Esophagus muscularis mucosa (tissue), 4 donors: ENCODE measurements around the gene F7. TPM values are rescaled to one million over a fixed set of nuclear protein-coding genes. Genes with fewer than 3 reads are reported as not detected.

Source experiments
- DNase-seq: peaks from one replicate; pipeline ENCODE4 v3.0.0-alpha.2; 2017; ENCODE audit errors: extremely low spot score
- H3K27ac ChIP-seq, 4 donors: fragments of 200-600 bp; sonication (generic); replicated peaks in 1 of 4; 1 replicate in 3 of 4; 2 replicates in 1 of 4; pipeline ENCODE4 v1.5.1; 2016 to 2019; ENCODE audit warnings: mild to moderate bottlenecking in 1 of 4
- H3K27me3 ChIP-seq, 4 donors: fragments of 200-600 bp; sonication (generic); one replicate each; pipeline versions ENCODE4 v1.5.1 to v1.6.0; 2016 to 2019
- H3K36me3 ChIP-seq, 4 donors: fragments of 200-600 bp; sonication (generic); one replicate each; pipeline ENCODE4 v1.5.1; 2016 to 2019
- H3K4me1 ChIP-seq, 4 donors: fragments of 200-600 bp; sonication (generic); one replicate each; pipeline ENCODE4 v1.5.1; 2016 to 2019
- H3K4me3 ChIP-seq, 4 donors: fragments of 200-600 bp; sonication (generic); 1 replicate in 2 of 4; 2 replicates in 2 of 4; pipeline ENCODE4 v1.5.1; 2016 to 2019; ENCODE audit warnings: mild to moderate bottlenecking in 4 of 4, moderate library complexity in 1 of 4
- H3K9me3 ChIP-seq, 4 donors: fragments of 200-600 bp; sonication (generic); 1 replicate in 3 of 4; 2 replicates in 1 of 4; pipeline ENCODE4 v1.5.1; 2016 to 2019
- CTCF ChIP-seq, 3 experiments: fragments of 200-600 bp in 2 of 3; fragments of 450-650 bp in 1 of 3; sonication (generic) in 2 of 3; IDR thresholded peaks; one replicate each; pipeline ENCODE4 v1.5.1; 2017 to 2019; ENCODE audit warnings: antibody characterized with exemption in 3 of 3, mild to moderate bottlenecking in 2 of 3, moderate library complexity in 1 of 3
- EP300 ChIP-seq: sonication (generic); formaldehyde crosslinking; IDR thresholded peaks from one replicate; pipeline ENCODE4 v1.6.1; 2017; ENCODE audit warnings: antibody characterized with exemption
- POLR2A ChIP-seq: fragments of 450-650 bp; IDR thresholded peaks from one replicate; pipeline ENCODE4 v1.6.1; 2017; ENCODE audit warnings: antibody characterized with exemption, moderate library complexity, mild to moderate bottlenecking, low read depth
- POLR2AphosphoS5 ChIP-seq, 2 donors: sonication (generic); formaldehyde crosslinking; IDR thresholded peaks; one replicate each; pipeline ENCODE4 v1.6.1; 2017; ENCODE audit warnings: antibody characterized with exemption in 2 of 2
- WGBS: methylation state at CpG from one replicate; pipeline ENCODE4 v1.1.5; 2018; 5-methylcytosine and 5-hydroxymethylcytosine counted together
- intact Hi-C: fragments of 100-400 bp; cut with DNase I; formaldehyde crosslinking; loops from one replicate; pipeline ENCODE4 v1.15.1; 2023
- total RNA-seq, 4 donors: library from RNA; depleted of rRNA; stranded (reverse); fragments of >200 nt; gene quantifications; one replicate each; pipeline versions ENCODE4 v1.1.0 to v1.2.1, GENCODE V29; 2016

F7 gene
- total RNA-seq, 4 donors from 2014 or later, result 0.66 to 1.6 TPM; not detected in 2

- no peak for DNase-seq
- H3K4me3 ChIP-seq, result no peak overlapping the region
- H3K4me1 ChIP-seq, result no peaks in the 10 kb centered on the region
- peaks cover 0 to 90% (median 23%) of the 10 kb centered on the region in 4 donors for H3K36me3 ChIP-seq
- H3K9me3 ChIP-seq, result peaks cover 0 to 6% (median 0%) of the 10 kb centered on the region in 4 donors
- no peak for TF ChIP-seq POLR2A
- TF ChIP-seq CTCF (IDR thresholded peaks at IDR 0.05), result no peak
- TF ChIP-seq POLR2AphosphoS5 (IDR thresholded peaks at IDR 0.05), result no peak
- no peak for TF ChIP-seq EP300
- intact Hi-C loops, result no loop called here
- 98% methylated on average over 15 of the region's 22 CpGs for WGBS
- no peak overlapping the region for H3K27ac ChIP-seq
- peaks cover 0 to 13% (median 0%) of the 10 kb centered on the region in 4 donors for H3K27me3 ChIP-seq
Observed at GRCh38 chr13:113074876-113075275, 30.7 kb upstream of the F7 start.

DNA sequence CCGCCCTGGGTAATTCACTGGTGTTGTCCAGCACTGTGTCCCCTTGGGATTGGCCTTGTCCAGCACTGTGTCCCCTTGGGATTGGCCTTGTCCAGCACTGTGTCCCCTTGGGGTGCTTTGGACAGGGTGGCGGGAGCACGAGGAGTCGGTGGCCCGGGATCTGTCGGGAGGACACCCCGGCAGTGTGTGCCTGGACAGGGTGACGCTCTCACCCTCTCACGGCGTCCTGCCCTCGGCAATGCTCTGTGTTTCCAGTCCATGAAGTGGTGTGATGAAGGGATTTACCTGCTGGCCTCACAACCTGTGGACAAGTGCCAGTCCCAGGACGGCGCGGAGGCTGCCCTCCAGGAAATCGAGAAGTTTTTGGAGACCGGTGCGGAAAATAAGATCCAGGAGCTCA, 29.9 kb upstream of the F7 start:
- Histone ChIP-seq H3K4me3 (no peak overlapping the region), H3K9me3 (peaks cover 0 to 6% (median 0%) of the 10 kb centered on the region in 4 donors), H3K36me3 (peaks cover 0 to 89% (median 20%) of the 10 kb centered on the region in 4 donors), H3K27me3 (peaks cover 0 to 20% (median 0%) of the 10 kb centered on the region in 4 donors), H3K27ac (no peak overlapping the region), H3K4me1 (no peaks in the 10 kb centered on the region)
- TF ChIP-seq POLR2A (no peak), CTCF (IDR thresholded peaks at IDR 0.05) (no peak), EP300 (no peak)
- DNase-seq, result no peak
- intact Hi-C loops, result no loop called here
- WGBS, result 97% methylated on average over 14 of the region's 17 CpGs

DNA sequence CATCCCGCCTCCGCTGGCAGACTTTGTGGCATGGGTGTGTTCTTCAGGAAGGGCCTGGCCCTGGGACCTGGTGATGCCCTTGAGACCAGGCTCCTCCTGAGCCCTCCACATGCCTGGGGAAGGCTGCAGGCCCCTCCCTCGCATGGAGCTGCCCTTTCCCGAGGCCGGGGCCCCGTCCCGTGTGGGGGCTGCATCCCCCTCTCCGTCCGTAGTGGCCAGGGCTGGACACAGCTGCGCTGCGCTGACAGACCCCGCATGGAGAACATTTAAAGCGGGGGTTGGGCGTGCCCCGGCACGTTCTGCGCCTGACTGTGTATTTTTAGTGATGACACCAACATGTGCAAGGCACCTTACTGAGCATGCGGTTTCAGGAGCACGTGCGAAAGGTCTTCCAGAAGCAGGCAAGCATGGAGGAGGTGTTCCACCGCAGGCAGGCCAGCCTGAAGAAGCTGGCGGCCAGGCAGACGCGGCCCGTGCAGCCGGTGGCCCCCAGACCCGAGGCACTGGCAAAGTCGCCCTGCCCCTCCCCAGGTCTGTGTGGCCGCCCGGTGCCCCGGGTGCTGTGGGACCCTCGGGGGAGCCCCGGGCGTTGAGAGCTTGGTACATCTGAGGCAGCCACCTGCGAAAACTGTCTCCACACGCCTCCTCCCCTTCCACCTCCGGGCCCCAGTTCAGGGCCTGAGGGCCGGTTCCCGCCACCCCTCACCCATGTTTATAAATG, 28.8 kb upstream of the F7 start:
- peaks cover 0 to 5% (median 0%) of the 10 kb centered on the region in 4 donors for H3K9me3 ChIP-seq
- no peak for DNase-seq
- TF ChIP-seq POLR2A (no peak), EP300 (no peak), CTCF (IDR thresholded peaks at IDR 0.05) (no peak), POLR2AphosphoS5 (IDR thresholded peaks at IDR 0.05) (no peak)
- peaks cover 0 to 89% (median 24%) of the 10 kb centered on the region in 4 donors for H3K36me3 ChIP-seq
- no peaks in the 10 kb centered on the region for H3K4me1 ChIP-seq
- no peak overlapping the region for H3K27ac ChIP-seq
- WGBS, result 91% methylated on average over 26 of the region's 39 CpGs
- H3K4me3 ChIP-seq, result no peak overlapping the region
- intact Hi-C loops, result no loop called here
- H3K27me3 ChIP-seq, result peaks cover 0 to 26% (median 0%) of the 10 kb centered on the region in 4 donors

DNA sequence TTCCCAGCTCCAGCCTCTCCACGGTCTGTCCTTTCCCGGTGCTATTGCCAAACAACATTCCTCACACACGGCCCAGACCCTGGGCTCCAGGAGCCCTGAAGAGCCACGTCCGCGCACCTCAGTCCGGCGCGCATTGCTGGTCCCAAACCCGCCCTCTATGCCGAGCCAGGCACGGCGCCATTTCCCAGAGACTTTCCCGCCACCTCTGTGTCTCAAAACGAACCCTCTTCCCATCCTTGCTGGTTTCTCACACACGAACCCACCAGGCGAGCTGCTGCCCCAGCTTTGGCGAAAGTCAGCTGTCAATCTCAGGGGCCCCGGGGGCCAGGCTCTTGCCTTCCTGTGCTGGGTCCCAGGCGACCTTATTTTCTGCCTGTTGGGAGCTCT, 28.0 kb upstream of the F7 start:
- Histone ChIP-seq H3K9me3 (no peaks in the 10 kb centered on the region), H3K4me3 (no peak overlapping the region), H3K27me3 (peaks cover 0 to 26% (median 0%) of the 10 kb centered on the region in 4 donors), H3K27ac (no peak overlapping the region), H3K4me1 (no peaks in the 10 kb centered on the region), H3K36me3 (peaks cover 0 to 89% (median 24%) of the 10 kb centered on the region in 4 donors)
- TF ChIP-seq POLR2A, result no peak
- no peak for TF ChIP-seq EP300
- no peak for TF ChIP-seq CTCF (IDR thresholded peaks at IDR 0.05)
- TF ChIP-seq POLR2AphosphoS5 (IDR thresholded peaks at IDR 0.05), result no peak
- no peak for DNase-seq
- intact Hi-C loops, result no loop called here
- WGBS, result 88% methylated on average over 19 of the region's 20 CpGs
